Measurements from ENCODE around the gene GSC2. TPM values are rescaled to one million over a fixed set of nuclear protein-coding genes. Genes with fewer than 3 reads are reported as not detected.

The GSC2 gene
- total RNA-seq, 1 donor from 2014 or later: not detected

DNA sequence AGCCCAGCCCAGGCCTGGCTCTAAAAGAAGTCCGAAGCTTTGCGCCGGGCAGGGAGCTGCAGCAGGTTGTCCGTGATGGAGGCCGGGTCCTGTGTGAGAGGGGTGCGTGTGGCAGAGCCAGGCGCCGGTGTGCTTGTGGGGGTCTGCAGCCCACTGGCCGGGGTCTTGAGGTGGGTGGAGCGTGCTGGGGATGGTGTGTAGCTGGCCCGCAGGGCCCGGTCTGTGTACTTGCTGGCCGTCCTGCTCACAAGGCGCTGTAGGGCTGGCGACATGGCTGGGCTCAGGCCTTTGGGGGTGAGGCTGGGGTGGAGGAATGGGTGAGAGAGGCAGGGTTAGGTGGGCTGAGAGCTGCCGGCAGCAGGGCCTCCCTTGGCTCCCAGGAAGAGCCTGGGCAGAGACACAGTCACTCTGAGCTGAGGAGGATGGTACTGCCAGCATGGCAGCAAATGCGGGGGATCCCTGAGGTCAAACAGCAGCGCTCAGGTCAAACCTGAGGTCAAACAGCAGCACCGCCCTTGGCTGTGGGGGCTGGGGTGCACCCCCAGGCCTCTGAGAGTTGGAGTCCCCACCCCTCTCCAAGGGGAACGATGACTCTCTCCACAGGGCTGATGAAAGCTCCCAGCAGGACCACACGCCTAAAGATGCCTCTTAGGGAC, 15.8 kb downstream of the GSC2 start:
- no peak for DNase-seq (ENCODE audit: low read depth)

DNA sequence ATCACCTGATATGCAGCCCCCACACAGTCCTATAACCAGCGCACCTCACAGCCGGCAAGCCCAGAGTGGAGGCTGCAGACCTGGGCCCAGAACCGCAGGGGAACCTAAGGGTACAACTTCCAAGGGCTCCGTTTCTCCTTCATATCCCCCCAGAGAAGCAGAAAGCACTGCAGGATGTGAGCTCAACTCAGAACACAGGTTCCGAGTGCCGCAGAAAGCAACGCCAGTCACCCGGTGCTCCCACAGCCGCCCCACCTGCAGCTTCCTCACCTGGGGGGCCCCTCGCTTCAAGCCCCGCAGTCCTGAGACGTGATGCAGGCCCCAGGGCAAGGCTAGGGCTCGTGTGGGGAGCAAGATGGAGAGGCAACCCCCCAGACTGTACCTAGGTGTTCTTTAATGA, 16.5 kb downstream of the GSC2 start:
- no peak for DNase-seq (ENCODE audit: low read depth)

DNA sequence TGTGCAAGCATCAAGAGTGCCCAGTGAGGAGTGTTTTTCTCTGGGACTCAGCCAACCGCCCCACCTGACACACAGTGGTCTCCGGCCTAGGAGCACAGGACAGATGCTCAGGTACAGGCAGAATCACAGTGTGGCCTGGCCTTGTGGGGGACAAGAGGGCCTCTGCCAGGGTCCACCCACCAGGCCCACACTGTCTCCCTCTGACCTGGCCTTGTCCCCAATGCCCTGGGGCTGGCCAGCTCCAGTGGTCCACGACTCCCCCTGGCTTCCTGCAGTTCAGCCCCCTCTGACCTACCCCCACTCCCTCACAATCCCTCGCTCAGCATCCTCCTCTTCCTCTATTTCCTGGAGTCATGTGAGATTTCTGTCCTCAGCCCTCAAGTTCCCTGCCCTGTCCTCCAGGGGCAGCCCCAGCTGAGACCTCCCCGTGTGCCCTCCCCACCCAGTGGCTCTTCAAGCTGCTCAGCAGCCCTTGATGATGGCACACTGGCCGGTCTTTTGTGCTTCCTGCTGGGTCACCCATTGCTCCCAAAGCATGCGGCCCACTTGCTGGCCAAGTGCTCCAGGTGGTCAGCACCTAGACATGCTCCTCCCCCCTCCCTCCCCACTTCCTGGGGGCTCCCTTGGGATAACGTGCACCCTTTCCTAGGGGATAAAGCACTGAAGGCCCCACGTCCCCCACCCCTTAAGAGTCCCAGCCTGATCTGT, 17.2 kb downstream of the GSC2 start:
- DNase-seq (ENCODE audit: low read depth): no peak

DNA sequence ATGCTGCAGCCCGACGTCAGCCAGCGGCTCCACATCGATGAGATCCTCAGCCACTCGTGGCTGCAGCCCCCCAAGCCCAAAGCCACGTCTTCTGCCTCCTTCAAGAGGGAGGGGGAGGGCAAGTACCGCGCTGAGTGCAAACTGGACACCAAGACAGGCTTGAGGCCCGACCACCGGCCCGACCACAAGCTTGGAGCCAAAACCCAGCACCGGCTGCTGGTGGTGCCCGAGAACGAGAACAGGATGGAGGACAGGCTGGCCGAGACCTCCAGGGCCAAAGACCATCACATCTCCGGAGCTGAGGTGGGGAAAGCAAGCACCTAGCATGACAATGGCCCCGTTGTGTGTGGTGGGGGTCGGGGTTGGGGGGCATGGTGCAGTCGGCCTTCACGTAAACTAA, 17.9 kb downstream of the GSC2 start:
- DNase-seq (ENCODE audit: low read depth): no peak

DNA sequence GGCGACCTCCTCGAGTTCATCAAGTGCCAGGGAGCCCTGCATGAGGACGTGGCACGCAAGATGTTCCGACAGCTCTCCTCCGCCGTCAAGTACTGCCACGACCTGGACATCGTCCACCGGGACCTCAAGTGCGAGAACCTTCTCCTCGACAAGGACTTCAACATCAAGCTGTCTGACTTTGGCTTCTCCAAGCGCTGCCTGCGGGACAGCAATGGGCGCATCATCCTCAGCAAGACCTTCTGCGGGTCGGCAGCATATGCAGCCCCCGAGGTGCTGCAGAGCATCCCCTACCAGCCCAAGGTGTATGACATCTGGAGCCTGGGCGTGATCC, 18.4 kb downstream of the GSC2 start:
- DNase-seq (ENCODE audit: low read depth): no peak

DNA sequence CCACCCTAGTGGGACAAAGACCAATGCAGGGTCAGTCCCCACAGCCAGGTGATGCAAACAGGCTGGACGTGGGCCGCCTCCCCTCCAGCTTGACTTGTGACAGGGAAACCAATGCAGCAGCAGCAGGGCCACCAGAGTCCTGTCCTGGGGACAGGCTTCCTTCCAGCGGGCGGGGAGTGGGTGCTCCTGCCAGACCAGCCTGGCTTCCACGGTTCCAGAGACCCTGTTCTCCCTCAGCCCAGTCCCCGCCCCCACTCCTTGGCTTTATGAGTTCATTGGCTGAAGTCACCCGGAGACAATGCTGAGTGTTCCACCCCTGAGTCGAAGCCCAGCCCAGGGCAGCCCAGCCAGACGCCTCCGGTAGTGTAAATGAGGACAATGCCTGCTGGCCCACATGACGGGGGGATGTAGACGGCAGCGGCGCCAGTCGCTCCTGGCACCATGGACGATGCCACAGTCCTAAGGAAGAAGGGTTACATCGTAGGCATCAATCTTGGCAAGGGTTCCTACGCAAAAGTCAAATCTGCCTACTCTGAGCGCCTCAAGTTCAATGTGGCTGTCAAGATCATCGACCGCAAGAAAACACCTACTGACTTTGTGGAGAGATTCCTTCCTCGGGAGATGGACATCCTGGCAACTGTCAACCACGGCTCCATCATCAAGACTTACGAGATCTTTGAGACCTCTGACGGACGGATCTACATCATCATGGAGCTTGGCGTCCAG, 19.0 kb downstream of the GSC2 start, which contains the start of gene TSSK2:
Gene TSSK2 (plus strand): TSS at position 350 of the 726 bp plus-strand sequence. CDS start 92 bp downstream, at position 442.
- DNase-seq (ENCODE audit: low read depth): no peak

DNA sequence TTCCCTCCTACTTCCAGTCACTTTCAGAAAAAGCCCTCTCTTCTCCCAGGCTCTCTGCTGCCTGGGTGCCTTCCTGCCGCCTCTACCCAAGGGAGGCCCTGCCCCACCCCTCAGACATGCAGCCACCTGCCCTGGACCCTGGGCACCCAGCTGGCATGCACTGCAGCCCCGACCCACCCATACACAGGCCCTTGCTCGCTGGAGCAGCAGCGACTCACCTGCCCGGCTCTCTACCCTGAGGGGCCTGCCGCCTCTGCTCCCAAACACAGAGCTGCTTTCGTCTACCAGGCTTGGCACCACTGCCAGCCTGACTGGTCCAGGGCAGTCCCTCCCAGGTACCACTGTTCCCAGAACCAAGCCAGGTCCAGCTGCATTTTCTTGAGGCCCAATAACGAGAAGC, 20.2 kb downstream of the GSC2 start:
- DNase-seq (ENCODE audit: low read depth): no peak

DNA sequence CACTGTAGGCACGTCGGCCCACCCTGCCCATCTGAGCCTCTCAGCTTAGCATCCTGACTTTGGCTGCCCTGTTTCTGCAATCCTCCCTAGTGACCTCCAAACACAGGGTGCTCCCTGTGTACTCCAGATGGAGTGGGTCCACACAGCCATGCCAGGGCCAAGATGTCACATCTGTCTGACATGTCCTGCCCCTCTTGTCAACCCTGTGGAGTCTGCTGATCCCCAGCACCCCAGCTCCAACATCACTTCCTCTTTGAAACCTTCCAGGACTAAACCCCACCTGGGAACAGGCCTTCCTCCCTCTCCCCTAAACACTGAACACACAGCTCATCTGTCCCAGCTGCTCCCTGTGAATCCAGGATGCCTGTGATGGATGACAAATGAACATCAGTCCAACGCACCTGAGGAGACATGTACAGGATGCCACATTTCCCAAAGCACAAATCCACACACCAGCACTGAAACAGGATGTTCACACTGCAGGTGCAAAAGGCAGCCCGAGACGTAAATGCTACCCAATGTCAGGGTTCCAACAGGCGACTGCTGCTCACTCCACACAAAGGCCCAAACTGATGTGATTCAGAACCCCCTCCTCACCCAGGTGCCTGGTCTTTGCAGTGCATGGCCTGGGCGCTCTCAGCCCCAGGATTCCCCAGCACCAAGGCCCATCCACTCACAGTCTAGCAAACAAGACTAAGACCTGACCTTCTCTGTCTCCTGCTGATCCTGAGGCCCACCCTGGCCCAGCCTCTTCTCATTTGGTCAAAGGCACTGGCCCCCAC, 21.0 kb downstream of the GSC2 start:
- no peak for DNase-seq (ENCODE audit: low read depth)

DNA sequence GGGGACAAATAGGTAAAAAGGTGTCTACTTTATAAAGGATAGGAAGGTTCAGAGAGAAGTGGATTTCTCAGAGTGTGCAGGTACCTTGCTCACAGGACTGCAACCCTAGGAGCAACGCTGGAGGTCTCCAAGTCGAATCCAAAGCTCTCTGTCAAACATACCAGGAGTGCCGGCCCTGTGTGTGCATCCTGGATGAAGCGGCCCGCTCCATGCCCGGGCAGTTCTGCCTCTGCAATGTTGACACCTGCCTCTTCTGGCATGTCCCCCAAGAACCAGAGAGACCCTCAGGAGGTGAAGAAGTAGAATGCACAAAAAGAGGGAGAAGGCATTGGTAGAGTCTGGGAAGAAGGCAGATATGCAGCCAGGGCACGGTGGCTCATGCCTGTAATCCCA, 22.1 kb downstream of the GSC2 start:
- no peak for DNase-seq (ENCODE audit: low read depth)

DNA sequence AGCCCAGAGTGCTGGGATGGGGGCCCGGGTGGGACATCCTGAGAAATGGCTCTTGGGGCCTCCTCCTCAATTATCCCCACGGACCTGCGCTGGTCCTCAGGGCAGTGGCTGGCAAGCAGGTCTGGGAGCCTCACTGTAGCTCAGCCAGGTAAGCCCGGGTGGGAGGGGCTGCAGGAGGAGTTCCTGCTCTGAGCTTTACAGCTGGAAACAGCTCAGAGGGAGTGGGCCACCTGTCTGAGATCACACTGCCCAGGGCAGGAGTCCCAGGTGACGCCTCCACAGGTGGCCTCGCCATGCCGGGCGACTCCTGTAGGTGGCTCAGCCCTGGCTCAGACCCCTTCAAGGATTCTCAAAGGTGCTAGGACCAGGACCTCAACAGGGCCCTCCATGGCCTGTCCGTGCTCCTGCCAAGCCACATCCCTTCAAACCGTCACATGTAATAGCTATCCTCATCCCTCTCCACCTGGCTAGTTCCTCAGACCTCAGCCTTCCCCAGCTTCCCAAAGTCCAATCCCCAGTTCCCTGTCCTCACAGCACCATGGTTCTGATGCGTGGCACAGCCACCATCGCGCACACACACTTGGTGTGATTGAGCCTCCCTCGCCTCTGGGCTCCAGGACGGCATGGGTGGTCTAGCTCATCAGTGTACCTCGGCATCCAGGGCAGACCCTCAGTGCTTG, 22.6 kb downstream of the GSC2 start:
- DNase-seq (ENCODE audit: low read depth): no peak

DNA sequence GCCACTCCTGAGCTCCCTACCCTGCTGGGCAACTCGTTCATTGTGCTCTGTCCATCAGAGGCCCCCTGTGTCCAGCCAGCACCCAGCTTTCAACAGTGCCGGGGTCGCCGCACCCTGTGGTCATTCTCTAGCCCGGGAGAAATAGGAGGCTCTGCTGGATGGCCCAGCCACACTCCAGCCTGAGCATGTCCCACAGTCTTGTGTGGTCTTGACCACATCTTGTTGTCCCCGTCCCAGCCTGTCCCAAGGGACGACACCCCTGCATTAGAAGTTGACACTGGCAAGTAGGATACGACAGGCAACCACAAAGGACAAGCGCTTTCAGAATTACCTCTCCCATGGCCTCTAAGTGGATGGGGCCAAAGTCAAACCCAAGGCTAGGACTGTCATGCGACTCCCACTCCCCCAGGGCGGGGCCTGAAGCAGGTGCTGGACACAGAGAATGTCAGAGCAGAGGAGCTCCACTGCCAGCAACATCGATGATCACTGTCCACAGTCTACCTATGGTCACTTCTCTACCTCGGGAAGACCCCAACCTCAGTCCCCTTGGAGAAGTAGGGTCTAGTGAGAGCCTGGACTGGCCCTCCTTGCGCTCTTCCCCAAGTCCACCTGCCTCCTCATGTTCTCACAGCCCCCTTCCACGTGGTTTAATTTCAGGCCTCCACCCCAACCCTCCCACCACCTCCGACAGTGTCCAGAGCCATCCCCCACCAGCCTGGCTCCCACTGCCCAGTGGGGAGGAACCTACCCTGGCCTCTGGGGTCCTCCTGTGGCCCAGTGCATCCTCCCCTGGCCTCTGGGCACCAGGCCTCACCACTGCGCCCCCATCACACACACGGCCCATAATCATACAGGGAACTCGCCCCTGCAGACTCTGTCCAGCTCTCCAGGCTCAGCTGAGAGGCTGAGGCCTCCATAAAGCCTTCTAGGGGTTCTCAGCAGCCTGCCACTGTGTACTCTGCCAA, 23.5 kb downstream of the GSC2 start:
- no peak for DNase-seq (ENCODE audit: low read depth)

DNA sequence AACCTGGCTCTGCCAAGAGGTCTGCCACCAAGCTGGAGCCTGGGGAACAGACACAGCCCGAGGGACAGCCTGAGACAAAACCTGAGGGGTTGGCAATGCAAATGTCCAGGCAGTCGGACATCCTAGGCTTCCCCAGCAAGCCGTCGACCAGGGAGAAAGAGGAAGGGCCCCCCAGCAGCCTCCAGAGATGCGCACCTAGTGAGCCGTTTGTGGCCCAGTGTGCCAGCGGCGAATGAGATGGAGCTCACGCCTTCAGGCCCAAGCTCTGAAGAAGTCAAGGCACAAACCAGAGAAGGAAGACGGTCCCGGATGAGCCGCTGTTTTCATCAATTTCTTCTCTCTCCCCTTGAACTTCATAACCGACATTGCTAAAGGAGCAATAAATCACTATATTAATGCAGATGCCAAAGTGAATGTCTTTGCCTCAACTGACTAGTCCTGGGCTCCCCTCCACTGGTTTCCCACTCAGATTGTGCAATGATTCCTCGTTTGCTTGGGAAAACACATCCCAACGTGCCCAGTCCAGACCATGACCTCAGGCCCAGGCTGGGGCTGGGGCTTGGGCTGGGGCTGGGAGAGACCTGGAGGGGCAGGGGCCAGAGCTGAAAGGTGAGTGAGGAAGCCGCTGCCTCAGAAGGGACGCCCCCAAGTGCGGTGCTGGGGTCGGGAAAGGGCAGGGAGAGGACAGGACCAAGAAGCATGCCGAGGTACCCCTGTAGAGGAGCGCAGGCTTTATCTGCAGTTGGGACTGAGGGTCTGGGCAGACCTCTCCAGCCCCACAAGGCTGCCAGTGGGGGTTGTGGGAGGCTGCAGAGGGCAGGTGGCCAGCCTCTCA, 24.4 kb downstream of the GSC2 start:
- no peak for DNase-seq (ENCODE audit: low read depth)

DNA sequence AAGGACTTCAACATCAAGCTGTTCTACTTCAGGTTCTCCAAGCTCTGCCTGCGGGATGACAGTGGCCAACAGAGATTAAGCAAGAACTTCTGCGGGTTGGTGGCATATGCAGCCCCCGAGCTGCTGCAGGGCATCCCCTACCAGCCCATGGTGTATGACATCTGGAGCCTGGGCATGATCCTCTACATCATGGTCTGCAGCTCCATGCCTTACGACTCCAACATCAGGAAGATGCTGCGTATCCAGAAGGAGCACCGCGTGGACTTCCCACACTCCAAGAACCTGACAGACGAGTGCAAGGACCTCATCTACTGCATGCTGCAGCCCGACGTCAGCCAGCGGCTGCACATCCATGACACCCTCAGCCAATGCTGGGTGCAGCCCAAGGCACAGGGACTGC, 25.1 kb downstream of the GSC2 start:
- DNase-seq (ENCODE audit: low read depth): no peak

DNA sequence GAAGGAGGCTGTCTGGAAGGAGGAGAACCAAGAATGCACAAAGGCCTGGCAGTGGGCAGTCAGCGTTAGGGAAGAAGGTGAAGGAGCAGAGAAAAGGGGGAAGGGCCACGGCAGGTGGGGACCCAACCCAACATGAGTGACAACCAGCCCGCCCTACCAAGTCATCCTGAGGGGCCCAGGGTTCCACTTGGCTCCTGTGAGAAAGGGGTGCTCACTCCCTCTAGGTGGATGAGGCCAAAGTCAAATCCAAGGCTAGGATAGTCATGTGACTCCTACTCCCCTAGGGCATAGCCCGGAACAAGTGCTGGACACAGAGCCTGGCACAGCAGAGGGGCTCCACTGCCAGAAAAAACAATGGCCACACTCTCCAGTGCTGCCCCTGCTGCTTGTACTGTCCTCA, 25.7 kb downstream of the GSC2 start:
- DNase-seq (ENCODE audit: low read depth): no peak

DNA sequence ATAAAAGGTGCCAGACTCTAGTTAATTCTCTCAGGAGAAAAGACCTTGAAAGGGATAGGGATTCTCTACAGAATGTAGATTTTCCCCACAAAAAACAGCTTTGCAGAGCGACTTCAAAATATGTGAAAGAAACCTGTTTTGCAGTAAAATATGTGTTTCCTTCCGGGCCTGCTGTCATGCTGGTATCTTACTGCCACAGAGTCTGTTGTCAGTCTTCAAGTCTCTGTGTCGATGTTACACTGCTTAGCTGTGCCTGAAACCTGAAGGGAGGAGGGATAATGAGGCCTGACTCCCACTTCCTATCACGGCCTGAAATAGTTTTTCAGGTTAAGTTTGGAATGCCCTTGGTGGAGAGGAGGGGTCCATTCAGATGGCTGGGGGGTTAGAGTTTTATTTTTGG, 26.2 kb downstream of the GSC2 start:
- no peak for DNase-seq (ENCODE audit: low read depth)

DNA sequence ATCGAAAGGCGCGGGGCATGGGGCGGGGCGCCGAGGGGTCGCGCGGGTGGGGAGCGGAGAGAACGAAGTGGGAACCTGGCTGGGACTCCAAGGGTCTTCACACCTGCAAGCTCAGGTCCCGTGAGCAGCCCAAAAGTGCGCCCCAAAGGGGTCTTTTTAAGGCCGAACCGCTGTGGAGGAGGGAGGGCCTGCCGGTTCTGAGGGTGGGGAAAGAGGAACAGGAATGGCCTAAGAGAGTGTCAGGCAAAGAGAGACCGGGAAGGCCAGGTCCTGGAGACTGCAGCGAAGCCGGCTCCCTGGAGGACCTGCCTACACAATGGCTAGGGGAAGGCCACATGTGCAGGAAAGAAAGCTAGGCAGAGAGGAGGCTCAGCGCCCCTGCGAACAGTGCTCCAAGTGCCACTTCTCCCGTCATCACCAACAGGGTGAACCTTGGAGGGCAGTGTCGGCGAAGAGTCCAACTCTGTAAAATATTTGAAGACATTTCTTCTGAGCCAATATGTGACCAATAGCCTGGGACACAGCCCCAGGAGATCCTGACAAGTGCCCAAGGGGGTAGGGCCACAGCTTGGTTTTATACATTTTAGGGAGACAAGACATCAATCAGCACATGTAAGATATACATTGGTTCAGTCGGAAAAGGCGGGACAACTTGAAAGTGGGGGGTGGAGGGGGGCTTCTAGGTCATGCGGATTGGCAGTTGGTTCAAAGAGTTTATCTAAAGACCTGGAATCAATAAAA, 27.2 kb downstream of the GSC2 start:
- no peak for DNase-seq (ENCODE audit: low read depth)

DNA sequence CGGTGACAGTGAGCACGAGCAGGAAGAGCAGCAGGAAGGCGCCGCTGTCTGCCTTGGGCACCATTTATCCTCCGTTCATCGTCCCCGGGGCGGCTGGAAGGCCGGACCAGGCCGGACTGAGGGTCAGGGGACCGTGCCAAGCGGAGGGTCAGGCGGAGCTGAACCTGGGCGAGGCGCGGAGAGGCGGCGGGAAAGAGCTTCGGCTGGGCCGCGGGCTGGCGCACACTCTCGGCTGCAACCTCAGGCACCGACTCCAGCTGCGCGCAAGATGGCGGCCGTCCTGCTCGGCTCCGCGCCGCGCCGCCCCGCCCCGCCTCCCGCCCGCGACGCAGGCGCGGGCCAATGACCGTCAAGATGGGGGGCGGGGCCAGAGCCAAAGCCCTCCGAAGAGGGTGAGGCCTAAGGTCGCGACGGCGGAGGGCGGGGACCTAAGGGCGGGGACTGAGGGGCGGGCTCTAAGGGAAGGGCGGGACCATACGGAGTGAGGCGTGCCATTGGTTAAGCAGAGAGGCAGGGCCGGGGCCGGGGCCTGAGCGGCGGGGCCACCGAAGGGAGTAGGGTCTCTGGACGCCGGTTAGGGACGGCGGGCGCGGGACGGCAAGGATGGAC, 27.8 kb downstream of the GSC2 start, which contains the start of gene DGCR2:
Gene DGCR2 (minus strand): TSS at position 270 of the 609 bp plus-strand sequence. CDS start 206 bp downstream, at position 64.
- peak; percentile 80 for DNase-seq (ENCODE audit: low read depth)

DNA sequence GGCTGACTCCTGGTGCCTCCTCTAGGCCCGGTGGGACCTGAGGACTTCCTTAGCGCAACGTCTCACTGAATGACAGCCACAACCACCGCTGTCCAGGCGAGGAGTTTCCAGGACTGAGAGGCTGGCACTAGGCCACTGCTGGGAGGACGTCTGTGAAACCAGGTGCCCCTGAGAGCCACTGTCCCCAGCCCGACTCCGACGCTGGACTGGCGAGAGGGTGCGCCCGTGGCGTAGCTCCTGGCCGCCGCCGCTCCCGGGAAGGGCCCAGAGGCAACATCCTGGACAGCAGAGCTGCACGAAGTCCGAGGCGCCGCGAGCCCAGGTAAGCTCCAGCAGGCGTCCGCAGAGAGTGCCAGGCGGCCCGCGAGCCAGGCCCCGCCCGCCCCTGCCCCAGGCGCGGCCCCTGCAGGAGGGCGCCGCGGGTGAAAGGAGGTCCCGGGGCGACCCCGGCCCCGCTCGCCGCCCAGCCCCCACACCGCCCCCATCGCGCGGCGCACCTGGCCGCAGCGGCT, 28.4 kb downstream of the GSC2 start:
- DNase-seq (ENCODE audit: low read depth): no peak

Data from renal cortical epithelial cell (primary cell).